K562 (cell line): Measurements from ENCODE around the gene ZFYVE28. TPM values are rescaled to one million over a fixed set of nuclear protein-coding genes. Genes with fewer than 3 reads are reported as not detected.

Source experiments
- ATAC-seq: fragments of 200-7000 bp; cut with Tn5 transposase; 3 replicates; pipeline ENCODE4 v1.9.1; 2020; ENCODE audit warnings: moderate library complexity
- BruUV-seq: library from RNA; stranded (reverse); fragments of 400-500 nt; replicated peaks from 2 replicates; lab custom pipeline; 2021; lab: Mats Ljungman, UMichigan
- CTCF ChIA-PET: fragments of 300-600 bp; formaldehyde crosslinking; extraction: SDS; loops from one replicate; lab custom pipeline; 2021; ENCODE audit warnings: low intra/inter-chr PET ratio; lab: Yijun Ruan, JAX
- POLR2A ChIA-PET: fragments of 300-600, 350-650 bp; sonication (Branson Sonifier 250); formaldehyde crosslinking; extraction: SDS; loops from one replicate; lab custom pipeline; 2021; ENCODE audit warnings: antibody characterized with exemption, inconsistent platforms; lab: Yijun Ruan, JAX
- DNase-seq, 4 experiments: peaks; one replicate each; pipeline versions ENCODE4 v3.0.0 to v3.0.0-alpha.2; 2011 to 2018; ENCODE audit warnings: low spot score in 3 of 4, mixed read lengths in 3 of 4; ENCODE audit errors: extremely low read depth in 1 of 4
- FAIRE-seq: peaks from 2 replicates; lab custom pipeline; 2011; peaks lifted over from hg19 to GRCh38; lab: Jason Lieb, UNC
- H2AFZ ChIP-seq: 2 replicates; pipeline ENCODE4 v1.6.0; 2011; ENCODE audit warnings: low read depth, low read length, control low read depth, inconsistent platforms
- H3K27ac ChIP-seq: fragments of 200-600 bp; 3 replicates; pipeline ENCODE4 v1.8.0; 2011; ENCODE audit warnings: low read depth, mild to moderate bottlenecking, control low read depth, inconsistent platforms, low read length, moderate library complexity, mixed read lengths; ENCODE audit errors: extremely low read depth
- H3K27me3 ChIP-seq, 2 experiments: fragments of 300-600 bp in 1 of 2; 2 replicates in 1 of 2; 3 replicates in 1 of 2; pipeline versions ENCODE4 v1.6.0 to v1.8.0; 2011; ENCODE audit warnings: inconsistent platforms in 2 of 2, low read length in 2 of 2, mild to moderate bottlenecking in 1 of 2, mixed read lengths in 1 of 2, moderate library complexity in 1 of 2; ENCODE audit not compliant: control insufficient read depth in 2 of 2, insufficient read depth in 2 of 2
- H3K36me3 ChIP-seq: fragments of 300-600 bp; 3 replicates; pipeline ENCODE4 v1.8.0; 2011; ENCODE audit warnings: mild to moderate bottlenecking, low read length, inconsistent platforms; ENCODE audit not compliant: control insufficient read depth, insufficient read depth
- H3K4me1 ChIP-seq, 2 experiments: fragments of 200-600 bp in 1 of 2; replicated peaks in 1 of 2; 2 replicates in 1 of 2; 3 replicates in 1 of 2; pipeline versions ENCODE4 v1.5.1 to v1.8.0; 2011; ENCODE audit warnings: inconsistent platforms in 2 of 2, low read length in 2 of 2, mild to moderate bottlenecking in 1 of 2, mixed read lengths in 1 of 2, moderate library complexity in 1 of 2; ENCODE audit not compliant: control insufficient read depth in 2 of 2, insufficient read depth in 2 of 2
- H3K4me2 ChIP-seq: 2 replicates; pipeline ENCODE4 v1.6.1; 2011; ENCODE audit warnings: low read length, control low read depth, inconsistent platforms, mixed read lengths; ENCODE audit not compliant: insufficient read depth
- H3K4me3 ChIP-seq: fragments of 200-600 bp; sonication (generic), shearing (Covaris generic); 2 replicates; pipeline ENCODE4 v1.5.1; 2016; ENCODE audit warnings: control low read depth, inconsistent platforms
- H3K79me2 ChIP-seq: fragments of 200-600 bp; 3 replicates; pipeline ENCODE4 v1.8.0; 2011; ENCODE audit warnings: low read length, inconsistent platforms; ENCODE audit not compliant: control insufficient read depth, insufficient read depth
- H3K9ac ChIP-seq, 2 experiments: 2 replicates each; pipeline versions ENCODE4 v1.6.0 to v1.6.1; 2011; ENCODE audit warnings: low read depth in 2 of 2, low read length in 2 of 2, control low read depth in 1 of 2, inconsistent platforms in 1 of 2, mild to moderate bottlenecking in 1 of 2, mixed read lengths in 1 of 2; ENCODE audit not compliant: insufficient read depth in 1 of 2
- H3K9me1 ChIP-seq: one replicate; pipeline ENCODE4 v1.6.0; 2011; ENCODE audit warnings: inconsistent platforms, mild to moderate bottlenecking, low read length, moderate library complexity; ENCODE audit not compliant: control insufficient read depth, insufficient read depth
- H3K9me3 ChIP-seq: replicated peaks from 2 replicates; pipeline ENCODE4 v1.5.1; 2011; ENCODE audit warnings: low read depth, low read length, inconsistent platforms; ENCODE audit not compliant: control insufficient read depth, insufficient read depth
- H4K20me1 ChIP-seq: replicated peaks from 2 replicates; pipeline ENCODE4 v1.6.1; 2011; ENCODE audit warnings: low read length, inconsistent platforms, mixed read lengths; ENCODE audit not compliant: control insufficient read depth, insufficient read depth
- DMBX1 ChIP-seq: fragments of 250-450 bp; sonication (Bioruptor Pico); IDR thresholded peaks from 2 replicates; pipeline ENCODE4 v1.8.0; 2022; ENCODE audit warnings: inconsistent platforms, mild to moderate bottlenecking, moderate library complexity, borderline replicate concordance
- HNRNPUL1 ChIP-seq: fragments of 200-400 bp; formaldehyde crosslinking; IDR thresholded peaks from 2 replicates; pipeline ENCODE4 v1.6.1; 2017; ENCODE audit warnings: low read length
- HOXB6 ChIP-seq: fragments of 250-450 bp; sonication (Bioruptor Pico); IDR thresholded peaks from 2 replicates; pipeline ENCODE4 v1.5.1; 2022; ENCODE audit warnings: mild to moderate bottlenecking, borderline replicate concordance
- PML ChIP-seq: IDR thresholded peaks from 2 replicates; pipeline ENCODE4 v1.6.1; 2012; ENCODE audit warnings: low read length, inconsistent platforms
- ZNF146 ChIP-seq: IDR thresholded peaks from one replicate; pipeline ENCODE4 v1.6.1; 2018; ENCODE audit warnings: missing compliant biosample characterization; ENCODE audit not compliant: unreplicated experiment
- ZNF766 ChIP-seq: fragments of 200-800 bp; sonication (Bioruptor generic); conservative IDR thresholded peaks from 2 replicates; pipeline ENCODE4 v1.6.1; 2016; ENCODE audit warnings: missing genetic modification characterization, missing compliant biosample characterization
- WGBS: fragments of 100-300 bp; shearing (Covaris generic); methylation state at CpG from one replicate; pipeline ENCODE4 v1.1.6; 2016; ENCODE audit warnings: low coverage, mixed read lengths; ENCODE audit not compliant: insufficient coverage; ENCODE audit errors: missing lambda C conversion rate; 5-methylcytosine and 5-hydroxymethylcytosine counted together
- in situ Hi-C: fragments of 300-500 bp; cut with MboI; formaldehyde crosslinking; loops from 4 replicates; pipeline ENCODE4 v1.15.0; 2018; ENCODE audit warnings: inconsistent platforms, mixed read lengths
- intact Hi-C: fragments of 100-400 bp; cut with micrococcal nuclease; formaldehyde crosslinking; loops from 2 replicates; pipeline ENCODE4 v1.14.2; 2022
- polyA plus RNA-seq, 8 experiments: library from polyadenylated mRNA; depleted of rRNA in 4 of 8; stranded (reverse) in 5 of 8; unstranded in 3 of 8; fragments of >200 nt; fragmentation: Nextera tagmentation in 2 of 8; fragmentation: Illumina TruSeq in 1 of 8; extraction: Ambion mirVana in 2 of 8; extraction: Trizol in 1 of 8; gene quantifications; 2 replicates each; pipeline versions ENCODE4 v1.2.1 to v1.2.3, GENCODE V29; 2011 to 2014; ENCODE audit warnings: inconsistent platforms in 1 of 8, missing spikeins in 1 of 8
- total RNA-seq, 7 experiments: library from RNA; depleted of rRNA in 6 of 7; stranded (reverse); fragments of >200 nt in 6 of 7; fragmentation: Illumina TruSeq in 2 of 7; extraction: Trizol in 2 of 7; gene quantifications; 2 replicates each; pipeline versions ENCODE4 v1.2.1 to v1.2.3, GENCODE V29; 2011 to 2021; ENCODE audit warnings: low replicate concordance in 1 of 7
- TF ChIP-seq, protein P1 (sequence below): sonication (generic); formaldehyde crosslinking; IDR thresholded peaks from 2 replicates; pipeline ENCODE4 v1.8.0; 2022; ENCODE audit warnings: mild to moderate bottlenecking, missing genetic modification reagents
- TF ChIP-seq, protein P2 (sequence below): fragments of 200-800 bp; sonication (Bioruptor generic); IDR thresholded peaks from 2 replicates; pipeline ENCODE4 v1.6.1; 2017; ENCODE audit warnings: missing genetic modification characterization, missing compliant biosample characterization
- TF ChIP-seq, protein P3 (sequence below): fragments of 250-450 bp; sonication (Bioruptor Pico); IDR thresholded peaks from 2 replicates; pipeline ENCODE4 v1.5.0; 2022; ENCODE audit warnings: mild to moderate bottlenecking
- TF ChIP-seq, protein P4 (sequence below): fragments of 450-650 bp; IDR thresholded peaks from 2 replicates; pipeline ENCODE4 v1.6.1; 2016; ENCODE audit warnings: borderline replicate concordance
- TF ChIP-seq, protein P5 (sequence below): fragments of 250-450 bp; sonication (Bioruptor Pico); IDR thresholded peaks from 2 replicates; pipeline ENCODE4 v1.5.0; 2021; ENCODE audit warnings: mild to moderate bottlenecking, moderate library complexity

Gene ZFYVE28
- total and polyA plus RNA-seq, 9 of the 15 experiments (the other 6 are each of a cell fraction or from before 2014, with no cell fraction given) = 1.3 to 24.8 (median 8.9) TPM

DNA sequence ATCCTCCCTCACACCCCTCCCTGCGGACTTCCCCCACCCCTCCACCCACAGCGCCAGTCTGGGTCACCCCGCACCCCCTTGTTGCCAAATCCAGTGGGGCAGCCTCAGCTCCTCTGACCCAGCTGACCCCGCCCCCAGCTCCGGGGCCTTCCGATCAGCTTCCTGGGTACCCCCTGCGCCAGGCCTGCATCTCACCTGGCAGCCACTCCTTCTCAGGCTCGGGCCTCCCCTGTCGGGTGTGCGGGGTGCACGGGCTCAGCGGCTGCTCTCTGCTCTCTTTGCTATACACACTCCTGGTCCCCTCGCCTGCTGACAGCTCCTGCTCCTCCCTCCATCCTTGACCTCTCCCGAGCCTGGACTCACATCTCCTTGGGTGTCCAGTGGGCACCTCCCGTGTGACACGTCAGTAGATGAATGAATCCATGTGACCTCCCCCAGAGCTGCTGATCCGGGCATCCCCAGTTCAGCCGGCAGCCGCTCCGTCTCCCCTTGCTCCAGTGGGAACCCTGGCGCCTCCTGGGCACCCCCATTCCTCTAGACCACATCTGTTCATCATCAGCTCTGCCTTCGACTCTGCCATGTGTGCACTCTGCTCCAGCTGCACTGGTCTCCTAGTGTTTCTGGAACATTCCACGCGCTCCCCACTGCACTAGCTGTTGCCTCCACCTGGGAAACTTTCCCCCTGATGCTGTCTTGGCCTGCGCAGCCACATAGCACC is 10.2 kb upstream of the ZFYVE28 start:
- POLR2A ChIA-PET = interaction anchor here (0.6 to 1.1 kb wide), 6 partner anchors 8 to 420 kb away, joined by 3 read pairs; no protein-coding TSS in a partner anchor
- Histone ChIP-seq H2AFZ (no peak overlapping the region), H4K20me1 (no peaks in the 10 kb centered on the region), H3K79me2 (no peaks in the 10 kb centered on the region), H3K4me1 (peaks cover 14 to 49% of the 10 kb centered on the region in 2 experiments), H3K9me3 (no peaks in the 10 kb centered on the region), H3K4me3 (no peak overlapping the region), H3K27ac (no peak overlapping the region), H3K4me2 (no peak overlapping the region), H3K9ac (no peak overlapping the region), H3K27me3 (no peaks in the 10 kb centered on the region), H3K36me3 (no peaks in the 10 kb centered on the region), H3K9me1 (no peaks in the 10 kb centered on the region)
- no TSS peak for BruUV-seq
- WGBS = 63% methylated on average over 22 of the region's 25 CpGs
- intact Hi-C loops (no loop called here), in situ Hi-C loops (no loop called here)
- ATAC-seq (no peak), FAIRE-seq (no peak), DNase-seq (no peak)
- CTCF ChIA-PET = no interaction called here
- TF ChIP-seq, protein P1, sequence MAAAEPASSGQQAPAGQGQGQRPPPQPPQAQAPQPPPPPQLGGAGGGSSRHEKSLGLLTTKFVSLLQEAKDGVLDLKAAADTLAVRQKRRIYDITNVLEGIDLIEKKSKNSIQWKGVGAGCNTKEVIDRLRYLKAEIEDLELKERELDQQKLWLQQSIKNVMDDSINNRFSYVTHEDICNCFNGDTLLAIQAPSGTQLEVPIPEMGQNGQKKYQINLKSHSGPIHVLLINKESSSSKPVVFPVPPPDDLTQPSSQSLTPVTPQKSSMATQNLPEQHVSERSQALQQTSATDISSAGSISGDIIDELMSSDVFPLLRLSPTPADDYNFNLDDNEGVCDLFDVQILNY (CRISPR knock-in tag) = no peak
- TF ChIP-seq, protein P2, sequence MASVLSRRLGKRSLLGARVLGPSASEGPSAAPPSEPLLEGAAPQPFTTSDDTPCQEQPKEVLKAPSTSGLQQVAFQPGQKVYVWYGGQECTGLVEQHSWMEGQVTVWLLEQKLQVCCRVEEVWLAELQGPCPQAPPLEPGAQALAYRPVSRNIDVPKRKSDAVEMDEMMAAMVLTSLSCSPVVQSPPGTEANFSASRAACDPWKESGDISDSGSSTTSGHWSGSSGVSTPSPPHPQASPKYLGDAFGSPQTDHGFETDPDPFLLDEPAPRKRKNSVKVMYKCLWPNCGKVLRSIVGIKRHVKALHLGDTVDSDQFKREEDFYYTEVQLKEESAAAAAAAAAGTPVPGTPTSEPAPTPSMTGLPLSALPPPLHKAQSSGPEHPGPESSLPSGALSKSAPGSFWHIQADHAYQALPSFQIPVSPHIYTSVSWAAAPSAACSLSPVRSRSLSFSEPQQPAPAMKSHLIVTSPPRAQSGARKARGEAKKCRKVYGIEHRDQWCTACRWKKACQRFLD (CRISPR knock-in tag) = no peak
- TF ChIP-seq ZNF146 (CRISPR knock-in tag) (no peak), HNRNPUL1 (no peak), ZNF766 (CRISPR knock-in tag) (no peak), DMBX1 (CRISPR knock-in tag) (no peak), HOXB6 (CRISPR knock-in tag) (no peak), PML (no peak)
- TF ChIP-seq, protein P3, sequence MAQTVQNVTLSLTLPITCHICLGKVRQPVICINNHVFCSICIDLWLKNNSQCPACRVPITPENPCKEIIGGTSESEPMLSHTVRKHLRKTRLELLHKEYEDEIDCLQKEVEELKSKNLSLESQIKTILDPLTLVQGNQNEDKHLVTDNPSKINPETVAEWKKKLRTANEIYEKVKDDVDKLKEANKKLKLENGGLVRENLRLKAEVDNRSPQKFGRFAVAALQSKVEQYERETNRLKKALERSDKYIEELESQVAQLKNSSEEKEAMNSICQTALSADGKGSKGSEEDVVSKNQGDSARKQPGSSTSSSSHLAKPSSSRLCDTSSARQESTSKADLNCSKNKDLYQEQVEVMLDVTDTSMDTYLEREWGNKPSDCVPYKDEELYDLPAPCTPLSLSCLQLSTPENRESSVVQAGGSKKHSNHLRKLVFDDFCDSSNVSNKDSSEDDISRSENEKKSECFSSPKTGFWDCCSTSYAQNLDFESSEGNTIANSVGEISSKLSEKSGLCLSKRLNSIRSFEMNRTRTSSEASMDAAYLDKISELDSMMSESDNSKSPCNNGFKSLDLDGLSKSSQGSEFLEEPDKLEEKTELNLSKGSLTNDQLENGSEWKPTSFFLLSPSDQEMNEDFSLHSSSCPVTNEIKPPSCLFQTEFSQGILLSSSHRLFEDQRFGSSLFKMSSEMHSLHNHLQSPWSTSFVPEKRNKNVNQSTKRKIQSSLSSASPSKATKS (CRISPR knock-in tag) = no peak
- TF ChIP-seq, protein P4, sequence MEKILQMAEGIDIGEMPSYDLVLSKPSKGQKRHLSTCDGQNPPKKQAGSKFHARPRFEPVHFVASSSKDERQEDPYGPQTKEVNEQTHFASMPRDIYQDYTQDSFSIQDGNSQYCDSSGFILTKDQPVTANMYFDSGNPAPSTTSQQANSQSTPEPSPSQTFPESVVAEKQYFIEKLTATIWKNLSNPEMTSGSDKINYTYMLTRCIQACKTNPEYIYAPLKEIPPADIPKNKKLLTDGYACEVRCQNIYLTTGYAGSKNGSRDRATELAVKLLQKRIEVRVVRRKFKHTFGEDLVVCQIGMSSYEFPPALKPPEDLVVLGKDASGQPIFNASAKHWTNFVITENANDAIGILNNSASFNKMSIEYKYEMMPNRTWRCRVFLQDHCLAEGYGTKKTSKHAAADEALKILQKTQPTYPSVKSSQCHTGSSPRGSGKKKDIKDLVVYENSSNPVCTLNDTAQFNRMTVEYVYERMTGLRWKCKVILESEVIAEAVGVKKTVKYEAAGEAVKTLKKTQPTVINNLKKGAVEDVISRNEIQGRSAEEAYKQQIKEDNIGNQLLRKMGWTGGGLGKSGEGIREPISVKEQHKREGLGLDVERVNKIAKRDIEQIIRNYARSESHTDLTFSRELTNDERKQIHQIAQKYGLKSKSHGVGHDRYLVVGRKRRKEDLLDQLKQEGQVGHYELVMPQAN = no peak
- TF ChIP-seq, protein P5, sequence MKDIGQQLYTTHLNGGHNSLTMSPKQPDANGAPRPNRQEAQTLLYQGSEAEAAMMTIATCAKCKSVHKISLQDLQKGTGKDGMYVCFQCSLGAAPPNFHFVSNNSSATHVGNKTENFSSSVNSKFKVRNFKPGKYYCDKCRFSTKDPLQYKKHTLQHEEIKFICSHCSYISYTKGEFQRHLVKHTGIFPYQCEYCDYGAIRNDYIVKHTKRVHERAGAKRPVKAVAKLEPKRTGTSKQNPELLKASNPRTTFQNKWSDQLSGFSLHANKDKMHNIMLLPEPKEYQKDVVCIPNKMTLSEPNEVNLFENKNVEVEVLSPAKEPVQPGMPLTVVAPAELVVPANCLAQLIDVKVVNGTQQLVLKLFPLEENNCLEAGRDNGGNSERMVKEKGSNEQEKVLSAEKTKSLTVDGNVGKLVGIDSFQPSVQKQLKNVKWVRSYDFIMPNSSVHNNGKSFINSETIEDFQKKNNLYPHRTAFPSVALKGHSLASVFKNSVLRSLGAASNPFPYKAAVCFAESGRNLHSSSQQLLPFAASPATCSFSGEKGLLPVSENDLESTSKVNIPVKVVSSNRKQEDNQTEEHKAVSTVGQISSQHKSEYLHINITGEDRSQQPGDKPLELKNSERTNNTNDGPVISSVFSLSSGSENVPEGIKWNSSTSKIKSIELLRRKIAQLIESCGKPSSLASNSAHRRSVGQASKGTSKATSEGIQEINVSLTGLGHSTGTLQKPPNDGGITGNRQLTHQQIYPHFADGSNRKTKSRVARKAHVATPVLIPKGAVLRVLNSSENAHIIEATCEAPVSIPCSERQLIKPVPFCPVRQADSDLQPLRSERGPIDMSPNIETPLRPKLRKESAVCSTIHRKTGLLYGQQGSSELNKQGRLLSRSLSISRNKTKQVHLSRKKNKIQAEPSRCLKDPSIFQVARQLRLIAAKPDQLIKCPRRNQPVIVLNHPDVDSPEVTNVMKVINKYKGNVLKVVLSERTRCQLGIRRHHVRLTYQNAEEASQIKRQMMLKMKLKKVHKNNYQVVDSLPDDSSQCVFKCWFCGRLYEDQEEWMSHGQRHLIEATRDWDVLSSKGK = no peak
